NCI-H524 treated with DMSO at 0.1 percent for 48 hours (cell line): ENCODE measurements around the gene MPG.
"Not testable (repeated sequence)": the region's sequence is repeated elsewhere in the genome, so short reads cannot be mapped to it uniquely, and the experiment has no call there.

ENCODE experiments used
- DNase-seq: peaks from one replicate; lab custom pipeline; 2025; lab: John Stamatoyannopoulos, UW

Gene MPG

GRCh38 chr16:112153-112840 is 34.3 kb downstream of the MPG start:
- no peak for DNase-seq

- DNase-seq, result no peak
Observed at GRCh38 chr16:114327-114726, 36.3 kb downstream of the MPG start.

- DNase-seq, result no peak
Observed at GRCh38 chr16:116015-116414, 38.0 kb downstream of the MPG start.

GRCh38 chr16:117379-118365 is 39.6 kb downstream of the MPG start:
- peak; percentile 3 for DNase-seq

- no peak for DNase-seq
Observed at GRCh38 chr16:118857-119256, 40.8 kb downstream of the MPG start.

GRCh38 chr16:119295-119694 is 41.3 kb downstream of the MPG start:
- no peak for DNase-seq

GRCh38 chr16:119835-120491 is 41.9 kb downstream of the MPG start:
- no peak for DNase-seq

- no peak for DNase-seq
Observed at GRCh38 chr16:120756-121155, 42.7 kb downstream of the MPG start.

GRCh38 chr16:122361-122760 is 44.3 kb downstream of the MPG start:
- DNase-seq, result no peak

- not testable (repeated sequence) for DNase-seq
Observed at GRCh38 chr16:123558-124350, 45.7 kb downstream of the MPG start.

- no peak for DNase-seq
Observed at GRCh38 chr16:125011-125410, 47.0 kb downstream of the MPG start.

GRCh38 chr16:129075-129474 is 51.0 kb downstream of the MPG start:
- no peak for DNase-seq

GRCh38 chr16:130533-131173 is 52.6 kb downstream of the MPG start:
- no peak for DNase-seq

- DNase-seq, result no peak
Observed at GRCh38 chr16:132120-132519, 54.1 kb downstream of the MPG start.

- DNase-seq, result no peak
Observed at GRCh38 chr16:133716-134115, 55.7 kb downstream of the MPG start.
